IMR-90 (cell line): ENCODE data around the gene MGAT5.

ENCODE experiments used
- CEBPB ChIP-seq: IDR thresholded peaks from 2 replicates; pipeline ENCODE4 v1.6.1; 2012; ENCODE audit warnings: low read depth, low read length, improper control_type of control experiment
- MAFK ChIP-seq: IDR thresholded peaks from 2 replicates; pipeline ENCODE4 v1.6.1; 2012; ENCODE audit warnings: low read depth, low read length, improper control_type of control experiment
- MXI1 ChIP-seq: IDR thresholded peaks from 2 replicates; pipeline ENCODE4 v1.6.1; 2012; ENCODE audit warnings: low read depth, mild to moderate bottlenecking, low read length, moderate library complexity, borderline replicate concordance
- NFE2L2 ChIP-seq: fragments of 150-350 bp; IDR thresholded peaks from 2 replicates; pipeline ENCODE4 v1.6.1; 2016; ENCODE audit warnings: low read depth, mild to moderate bottlenecking, low read length
- POLR2A ChIP-seq: IDR thresholded peaks from 2 replicates; pipeline ENCODE4 v1.6.1; 2012; ENCODE audit warnings: mild to moderate bottlenecking, low read depth, low read length
- RAD21 ChIP-seq: IDR thresholded peaks from 2 replicates; pipeline ENCODE4 v1.6.1; 2012; ENCODE audit warnings: low read length, improper control_type of control experiment
- RCOR1 ChIP-seq: IDR thresholded peaks from 2 replicates; pipeline ENCODE4 v1.6.1; 2012; ENCODE audit warnings: mild to moderate bottlenecking, low read length, improper control_type of control experiment; ENCODE audit not compliant: insufficient replicate concordance
- SMC3 ChIP-seq: fragments of 150-350 bp; IDR thresholded peaks from 2 replicates; pipeline ENCODE4 v1.6.1; 2016; ENCODE audit warnings: low read depth, mild to moderate bottlenecking, antibody characterized with exemption, low read length, moderate library complexity
- TF ChIP-seq, protein P1 (sequence below): conservative IDR thresholded peaks from 2 replicates; pipeline ENCODE4 v1.5.1; 2012; ENCODE audit warnings: mild to moderate bottlenecking, low read depth, low read length, improper control_type of control experiment
- TF ChIP-seq, protein P2 (sequence below): fragments of 150-350 bp; IDR thresholded peaks from 2 replicates; pipeline ENCODE4 v1.6.1; 2016; ENCODE audit warnings: low read depth, mild to moderate bottlenecking, low read length, moderate library complexity, borderline replicate concordance
- TF ChIP-seq, protein P3 (sequence below): fragments of 150-350 bp; IDR thresholded peaks from 2 replicates; pipeline ENCODE4 v1.6.1; 2017; ENCODE audit warnings: mild to moderate bottlenecking, antibody characterized with exemption, low read length, low read depth

DNA sequence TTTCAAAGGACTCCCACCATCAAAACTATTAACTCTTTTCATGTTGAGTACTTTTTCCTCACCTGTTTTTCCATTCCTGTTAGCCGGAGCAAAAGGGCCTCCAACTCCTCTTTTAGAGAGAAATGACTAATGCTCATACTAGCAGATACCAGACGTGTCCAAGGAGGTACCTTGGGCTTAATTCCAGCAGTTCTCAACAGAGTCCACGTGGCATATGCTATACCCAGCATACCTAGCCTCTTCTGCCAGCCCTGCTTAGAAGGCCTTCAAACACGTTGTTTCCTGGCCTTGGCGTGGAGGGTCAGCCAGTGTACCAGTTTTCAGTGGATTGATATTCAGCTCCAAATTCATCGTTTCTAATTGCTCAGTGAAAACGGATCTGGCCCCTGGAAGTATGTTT is 123.9 kb downstream of the MGAT5 start:
- TF ChIP-seq RAD21 (no peak), POLR2A (no peak), RCOR1 (no peak), SMC3 (no peak), MXI1 (no peak), NFE2L2 (no peak), CEBPB (no peak), MAFK (no peak)
- TF ChIP-seq, protein P1, sequence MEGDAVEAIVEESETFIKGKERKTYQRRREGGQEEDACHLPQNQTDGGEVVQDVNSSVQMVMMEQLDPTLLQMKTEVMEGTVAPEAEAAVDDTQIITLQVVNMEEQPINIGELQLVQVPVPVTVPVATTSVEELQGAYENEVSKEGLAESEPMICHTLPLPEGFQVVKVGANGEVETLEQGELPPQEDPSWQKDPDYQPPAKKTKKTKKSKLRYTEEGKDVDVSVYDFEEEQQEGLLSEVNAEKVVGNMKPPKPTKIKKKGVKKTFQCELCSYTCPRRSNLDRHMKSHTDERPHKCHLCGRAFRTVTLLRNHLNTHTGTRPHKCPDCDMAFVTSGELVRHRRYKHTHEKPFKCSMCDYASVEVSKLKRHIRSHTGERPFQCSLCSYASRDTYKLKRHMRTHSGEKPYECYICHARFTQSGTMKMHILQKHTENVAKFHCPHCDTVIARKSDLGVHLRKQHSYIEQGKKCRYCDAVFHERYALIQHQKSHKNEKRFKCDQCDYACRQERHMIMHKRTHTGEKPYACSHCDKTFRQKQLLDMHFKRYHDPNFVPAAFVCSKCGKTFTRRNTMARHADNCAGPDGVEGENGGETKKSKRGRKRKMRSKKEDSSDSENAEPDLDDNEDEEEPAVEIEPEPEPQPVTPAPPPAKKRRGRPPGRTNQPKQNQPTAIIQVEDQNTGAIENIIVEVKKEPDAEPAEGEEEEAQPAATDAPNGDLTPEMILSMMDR = no peak
- TF ChIP-seq, protein P2, sequence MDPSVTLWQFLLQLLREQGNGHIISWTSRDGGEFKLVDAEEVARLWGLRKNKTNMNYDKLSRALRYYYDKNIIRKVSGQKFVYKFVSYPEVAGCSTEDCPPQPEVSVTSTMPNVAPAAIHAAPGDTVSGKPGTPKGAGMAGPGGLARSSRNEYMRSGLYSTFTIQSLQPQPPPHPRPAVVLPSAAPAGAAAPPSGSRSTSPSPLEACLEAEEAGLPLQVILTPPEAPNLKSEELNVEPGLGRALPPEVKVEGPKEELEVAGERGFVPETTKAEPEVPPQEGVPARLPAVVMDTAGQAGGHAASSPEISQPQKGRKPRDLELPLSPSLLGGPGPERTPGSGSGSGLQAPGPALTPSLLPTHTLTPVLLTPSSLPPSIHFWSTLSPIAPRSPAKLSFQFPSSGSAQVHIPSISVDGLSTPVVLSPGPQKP = no peak
- TF ChIP-seq, protein P3, sequence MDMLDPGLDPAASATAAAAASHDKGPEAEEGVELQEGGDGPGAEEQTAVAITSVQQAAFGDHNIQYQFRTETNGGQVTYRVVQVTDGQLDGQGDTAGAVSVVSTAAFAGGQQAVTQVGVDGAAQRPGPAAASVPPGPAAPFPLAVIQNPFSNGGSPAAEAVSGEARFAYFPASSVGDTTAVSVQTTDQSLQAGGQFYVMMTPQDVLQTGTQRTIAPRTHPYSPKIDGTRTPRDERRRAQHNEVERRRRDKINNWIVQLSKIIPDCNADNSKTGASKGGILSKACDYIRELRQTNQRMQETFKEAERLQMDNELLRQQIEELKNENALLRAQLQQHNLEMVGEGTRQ = no peak
